ENCODE measurements around the gene MTMR4. TPM values are rescaled to one million over a fixed set of nuclear protein-coding genes. Genes with fewer than 3 reads are reported as not detected.
"Not testable (repeated sequence)": the region's sequence is repeated elsewhere in the genome, so short reads cannot be mapped to it uniquely, and the experiment has no call there.

Gene MTMR4
- total RNA-seq = 10 to 100 TPM; 11.6 to 17.4 TPM
- long read RNA-seq, partial matches to known transcripts = 9 of 11 reads
- long read RNA-seq, other reads (novel, unspliced or antisense) = 2 of 11 reads

- peak; percentile 84 for DNase-seq
- ATAC-seq = peak; percentile 51 to 52
- intact Hi-C loops (cut with DNase I) = loop anchor here in 1 of 2 donors (10.0 kb wide), 1 partner anchor 181 kb away; the partner anchor contains the start of genes RAD51C and TEX14
These were observed at the start of gene MTMR4 for GRCh38 chr17:58513965-58514769. MTMR4 (minus strand) TSS chr17:58514638; CDS start chr17:58514407, 231 bp downstream.

DNA sequence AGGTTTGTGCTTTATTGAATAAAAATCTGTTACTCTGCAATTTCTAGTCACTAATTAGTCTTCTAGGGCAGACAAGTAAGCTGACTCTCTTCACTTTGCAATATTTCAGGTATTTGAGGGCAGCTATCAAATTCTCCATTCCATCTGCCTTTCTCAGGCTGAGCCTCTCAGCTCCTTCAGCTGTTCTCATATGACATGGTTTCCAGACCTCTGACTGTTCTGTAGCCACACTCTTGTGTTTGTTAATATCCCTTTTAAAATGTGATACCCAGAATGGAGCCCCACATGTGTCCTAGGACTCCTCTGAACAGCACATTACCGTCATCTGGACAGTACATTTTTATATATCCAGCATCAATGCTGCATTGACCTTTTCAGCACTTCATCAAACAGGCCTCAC, 46.1 kb upstream of the MTMR4 start:
- no peak for ATAC-seq
- intact Hi-C loops (cut with DNase I) = no loop called here
- DNase-seq = no peak

GRCh38 chr17:58557981-58558380, 43.5 kb upstream of the MTMR4 start:
- DNase-seq (no peak), ATAC-seq (no peak)
- intact Hi-C loops (cut with DNase I) = no loop called here

DNA sequence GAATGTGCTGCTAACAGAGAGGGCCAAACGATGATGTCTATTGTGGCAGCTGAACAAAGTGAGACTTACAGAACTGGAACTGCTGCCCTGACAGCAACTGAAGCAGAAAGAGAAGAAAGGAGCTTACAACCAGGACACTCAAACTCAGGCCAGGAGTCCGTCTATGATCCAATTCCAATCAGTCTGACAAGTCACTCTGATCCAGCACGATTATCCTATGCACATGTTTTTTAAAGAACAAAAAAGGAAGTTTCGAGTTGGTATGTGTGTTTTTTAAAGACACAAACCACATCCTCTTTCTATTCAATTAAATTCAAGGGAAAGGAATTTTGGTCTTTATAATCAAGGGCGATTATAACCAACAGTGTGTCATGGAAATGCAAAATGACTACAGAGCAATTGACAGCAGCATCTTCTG, 42.4 kb upstream of the MTMR4 start:
- DNase-seq (no peak), ATAC-seq (no peak)
- intact Hi-C loops (cut with DNase I) = no loop called here

DNA sequence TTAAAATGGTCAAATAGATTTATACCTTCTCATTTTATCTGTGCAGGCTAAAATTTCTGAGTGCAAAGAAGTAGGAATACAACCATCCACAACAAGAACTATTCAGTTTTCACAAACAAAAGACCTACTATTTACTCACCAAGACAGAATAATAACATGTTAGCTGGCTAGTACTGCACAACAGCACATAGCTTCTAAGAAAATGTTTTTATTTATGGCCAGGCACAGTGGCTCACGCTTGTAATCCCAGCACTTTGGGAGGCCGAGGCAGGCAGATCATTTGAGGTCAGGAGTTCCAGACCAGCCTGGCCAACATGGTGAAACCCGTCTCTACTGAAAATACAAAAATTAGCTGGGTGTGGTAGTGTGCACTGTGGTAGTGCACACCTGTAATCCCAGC, 40.7 kb upstream of the MTMR4 start:
- intact Hi-C loops (cut with DNase I); DNase-seq; ATAC-seq: not testable (repeated sequence)

GRCh38 chr17:58541249-58541648, 26.8 kb upstream of the MTMR4 start:
- no peak for DNase-seq
- intact Hi-C loops (cut with DNase I) = no loop called here
- no peak for ATAC-seq

DNA sequence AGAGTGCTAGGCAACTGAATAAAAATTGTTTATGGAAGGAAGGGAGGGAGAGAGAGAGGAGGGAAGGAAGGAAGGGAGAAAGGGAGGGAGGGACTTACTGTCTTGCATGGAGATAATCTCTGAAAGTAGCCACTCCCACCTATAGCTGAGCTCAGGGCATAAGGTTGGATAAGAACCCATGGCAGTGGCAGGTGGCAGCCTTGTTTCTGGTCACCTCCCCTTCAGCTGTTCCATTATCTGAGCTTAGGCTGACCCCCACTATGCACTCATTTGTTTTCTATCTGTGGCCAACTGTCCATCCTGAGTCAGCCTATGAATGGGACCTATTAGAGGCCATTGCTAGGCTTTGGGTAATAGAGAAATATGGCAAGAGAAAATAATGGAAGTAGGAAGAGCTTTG, 25.3 kb upstream of the MTMR4 start:
- intact Hi-C loops (cut with DNase I) = no loop called here
- ATAC-seq (no peak), DNase-seq (no peak)

DNA sequence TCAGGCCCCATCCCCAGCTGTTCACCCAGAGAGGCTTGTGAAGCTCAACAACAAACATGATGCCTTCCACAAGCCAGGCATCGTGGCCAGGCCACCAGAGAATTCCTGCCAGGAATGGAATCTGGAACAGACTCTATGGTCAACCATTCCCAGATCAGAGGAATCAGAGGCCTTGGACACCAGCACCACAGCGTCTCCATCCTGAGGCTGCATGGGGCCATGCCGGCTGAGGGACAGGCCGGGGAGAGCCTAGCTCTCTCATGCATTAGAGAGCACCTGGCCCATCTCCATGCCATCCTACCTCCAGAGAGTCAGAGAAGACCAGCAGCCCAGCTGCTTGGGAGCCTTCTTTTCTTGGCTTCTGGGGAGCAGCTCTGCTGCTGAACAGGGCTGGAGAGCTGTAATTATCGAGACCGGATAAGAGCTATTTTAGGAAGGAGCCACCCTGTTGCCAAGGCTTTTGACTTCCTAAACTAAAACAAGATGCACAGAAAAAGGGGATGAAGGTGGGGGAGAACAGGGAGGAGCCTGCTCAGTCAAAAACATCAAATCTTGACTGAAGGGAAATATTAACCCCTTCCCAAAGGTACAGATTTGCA, 24.5 kb upstream of the MTMR4 start:
- DNase-seq (no peak), ATAC-seq (peak; percentile 37 to 76)
- intact Hi-C loops (cut with DNase I) = no loop called here

DNA sequence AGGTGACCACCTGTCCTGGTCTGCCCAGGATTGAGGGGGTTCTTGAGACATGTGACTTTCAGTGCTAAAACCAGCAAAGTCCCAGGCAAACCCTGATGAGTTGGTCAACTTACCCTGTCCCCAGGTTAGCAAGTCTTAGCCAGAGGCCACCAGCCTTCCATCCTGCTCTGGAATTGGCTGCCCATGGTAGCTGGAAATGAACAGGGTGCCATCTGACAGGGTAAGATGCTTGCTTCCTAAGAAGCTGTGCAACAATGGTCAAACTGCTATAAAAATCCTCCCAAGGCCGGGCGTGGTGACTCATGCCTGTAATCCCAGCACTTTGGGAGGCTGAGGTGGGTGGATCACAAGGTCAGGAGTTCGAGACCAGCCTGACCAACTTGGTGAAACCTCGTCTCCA, 22.8 kb upstream of the MTMR4 start:
- intact Hi-C loops (cut with DNase I) = no loop called here
- no peak for ATAC-seq
- no peak for DNase-seq

- DNase-seq (no peak), ATAC-seq (no peak)
- intact Hi-C loops (cut with DNase I) = no loop called here
These were observed 22.1 kb upstream of the MTMR4 start for GRCh38 chr17:58536542-58536941.

- DNase-seq (no peak), ATAC-seq (no peak)
- intact Hi-C loops (cut with DNase I) = no loop called here
These were observed 21.0 kb upstream of the MTMR4 start for GRCh38 chr17:58535431-58535830.

GRCh38 chr17:58534901-58535421, 20.5 kb upstream of the MTMR4 start:
- intact Hi-C loops (cut with DNase I) = loop anchor here in 1 of 2 donors (5.0 kb wide), 1 partner anchor 52 kb away; no protein-coding TSS in a partner anchor
- ATAC-seq (peak in 1 of 2 donors; percentile 29), DNase-seq (no peak)

DNA sequence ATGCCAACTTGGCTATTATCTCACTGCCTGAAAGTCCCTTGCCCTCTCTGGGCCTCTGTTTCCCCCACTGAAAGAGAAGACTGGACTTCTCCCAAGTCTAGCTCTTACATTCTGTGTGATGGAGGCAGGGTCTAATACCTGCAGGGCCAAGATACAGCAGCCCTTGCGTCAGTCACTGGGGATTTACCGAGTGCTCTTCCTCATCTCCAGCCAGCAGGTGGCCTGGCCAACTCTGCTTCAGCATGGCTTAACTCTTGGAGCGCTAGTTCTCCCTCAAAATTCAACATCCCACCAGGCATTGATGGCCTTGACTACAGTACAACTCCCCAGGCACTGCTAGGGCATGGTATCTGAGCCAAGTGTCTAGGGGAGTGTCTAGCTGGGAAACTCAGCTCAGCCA, 19.9 kb upstream of the MTMR4 start:
- no peak for DNase-seq
- ATAC-seq = no peak
- intact Hi-C loops (cut with DNase I) = loop anchor here in 1 of 2 donors (5.0 kb wide), 1 partner anchor 53 kb away; no protein-coding TSS in a partner anchor

DNA sequence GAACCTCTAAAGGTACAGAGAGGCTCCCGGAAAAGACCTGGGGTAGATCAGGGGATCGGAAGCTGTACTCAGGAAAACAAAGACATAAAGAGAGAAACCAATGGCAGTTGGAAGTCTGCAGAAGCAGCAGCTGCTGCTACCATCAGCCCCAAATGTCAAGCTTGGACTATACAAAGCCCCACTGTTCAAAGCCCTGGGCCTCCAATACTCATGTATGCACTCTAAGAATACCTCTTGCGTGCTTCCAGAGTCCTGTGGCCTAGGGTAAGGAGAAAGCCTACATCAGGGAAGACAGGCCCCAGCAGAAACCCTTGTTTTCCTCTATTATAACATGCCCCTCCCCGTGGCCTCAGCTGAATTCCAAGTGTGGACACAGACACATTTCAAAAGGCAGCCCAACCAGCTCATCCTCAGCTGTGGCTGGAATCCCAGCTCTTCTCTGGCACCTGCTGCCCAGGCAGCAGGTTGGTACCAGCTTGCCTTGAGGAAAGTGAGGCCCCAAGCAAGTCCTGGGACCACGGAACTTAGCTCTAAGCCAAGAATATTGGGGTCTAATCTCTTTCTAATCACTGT, 19.3 kb upstream of the MTMR4 start:
- DNase-seq (no peak), ATAC-seq (no peak)
- intact Hi-C loops (cut with DNase I) = loop anchor here in 1 of 2 donors (5.0 kb wide), 1 partner anchor 54 kb away; no protein-coding TSS in a partner anchor

GRCh38 chr17:58532555-58532951, 18.1 kb upstream of the MTMR4 start:
- ATAC-seq (no peak), DNase-seq (no peak)
- intact Hi-C loops (cut with DNase I) = loop anchor here in 1 of 2 donors (5.0 kb wide), 1 partner anchor 55 kb away; no protein-coding TSS in a partner anchor

- intact Hi-C loops (cut with DNase I) = loop anchor here in 1 of 2 donors (5.0 kb wide), 1 partner anchor 55 kb away; no protein-coding TSS in a partner anchor
- DNase-seq = peak; percentile 67
- ATAC-seq = peak; percentile 90
These were observed 17.5 kb upstream of the MTMR4 start for GRCh38 chr17:58531661-58532554.

DNA sequence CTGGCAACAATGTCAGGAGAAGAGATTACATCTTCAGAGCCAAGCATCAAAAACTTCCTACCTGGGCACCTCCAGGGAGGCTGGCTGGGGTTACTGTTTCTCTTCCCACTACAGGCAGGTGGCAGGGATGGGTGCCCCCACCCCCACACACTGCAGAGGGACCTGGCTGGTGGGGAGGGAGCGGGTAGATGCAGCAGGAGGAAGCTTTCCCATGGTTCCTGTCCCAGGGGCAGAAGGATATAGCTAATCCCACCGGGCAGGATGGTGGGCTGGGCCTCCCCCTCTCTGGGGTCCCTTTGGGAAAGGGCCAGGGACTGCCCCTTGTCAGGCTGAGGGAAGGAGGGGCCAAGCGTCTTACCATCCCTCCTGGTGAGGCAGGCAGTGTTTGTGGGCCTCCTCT, 16.7 kb upstream of the MTMR4 start:
- intact Hi-C loops (cut with DNase I) = loop anchor here in 1 of 2 donors (5.0 kb wide), 1 partner anchor 56 kb away; no protein-coding TSS in a partner anchor

DNA sequence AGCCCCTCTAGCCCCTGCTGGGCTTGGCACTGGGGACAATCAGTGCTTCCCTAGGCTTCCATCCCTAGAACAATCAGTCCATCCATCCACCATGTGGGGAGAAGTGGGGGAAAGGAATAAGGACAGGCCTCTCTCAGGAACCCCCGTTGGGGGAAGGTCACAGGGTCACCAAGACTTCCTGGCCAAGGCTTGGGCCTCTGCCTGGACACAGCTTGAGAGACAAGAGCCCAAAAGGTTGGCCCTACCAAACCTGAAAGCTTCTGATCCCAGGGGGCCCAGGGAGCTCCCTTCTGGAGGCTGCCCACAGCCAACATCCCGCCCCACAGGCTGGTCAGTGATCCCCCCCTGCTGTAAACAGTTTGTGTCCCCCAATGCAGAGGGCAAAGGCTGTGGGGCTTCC, 16.2 kb upstream of the MTMR4 start:
- DNase-seq = no peak
- intact Hi-C loops (cut with DNase I) = loop anchor here in 1 of 2 donors (5.0 kb wide), 1 partner anchor 57 kb away; no protein-coding TSS in a partner anchor
- ATAC-seq = no peak

More for the DNA sequence above, 16.7 kb upstream of the MTMR4 start:
- DNase-seq (no peak), ATAC-seq (no peak)
